Measurements from ENCODE around the gene TSHZ2. TPM values are rescaled to one million over a fixed set of nuclear protein-coding genes. Genes with fewer than 3 reads are reported as not detected.

TSHZ2 gene
- total RNA-seq, 1 experiment from 2014 or later = 0.20 TPM

GRCh38 chr20:53077373-53078205, 105.4 kb downstream of the TSHZ2 start:
- Mint-ChIP-seq H3K4me1 (peaks cover 15% of the 10 kb centered on the region), H3K36me3 (no peaks in the 10 kb centered on the region), H3K4me3 (no peak overlapping the region), H3K27ac (no peak overlapping the region), H3K27me3 (ENCODE audit: low read depth) (no peaks in the 10 kb centered on the region), H3K9me3 (no peaks in the 10 kb centered on the region)
- POLR2A ChIA-PET = no interaction called here
- CTCF ChIA-PET = interaction anchor here (0.6 to 0.7 kb wide), 2 partner anchors 57 to 424 kb away, joined by 3 read pairs; no protein-coding TSS in a partner anchor
- DNase-seq (ENCODE audit: low spot score) (no peak), ATAC-seq (no peak)
- TF ChIP-seq ZNF671 (CRISPR knock-in tag; IDR thresholded peaks at IDR 0.05) = no peak
- no peak for TF ChIP-seq SOX15 (CRISPR knock-in tag; IDR thresholded peaks at IDR 0.05)
- no peak for TF ChIP-seq ARID4B (CRISPR knock-in tag; IDR thresholded peaks at IDR 0.05; ENCODE audit: borderline replicate concordance)
- TF ChIP-seq ATF6 (CRISPR knock-in tag; IDR thresholded peaks at IDR 0.05) = no peak
- no peak for TF ChIP-seq NR3C1 (CRISPR knock-in tag; conservative IDR thresholded peaks at IDR 0.05; ENCODE audit: low read depth)
- TF ChIP-seq STAT6 (CRISPR knock-in tag; conservative IDR thresholded peaks at IDR 0.05; ENCODE audit: low read depth) = no peak
- TF ChIP-seq E2F5 (CRISPR knock-in tag; IDR thresholded peaks at IDR 0.05) = no peak
- TF ChIP-seq GABPB1 (CRISPR knock-in tag; IDR thresholded peaks at IDR 0.05) = peak; percentile 88
- TF ChIP-seq ZNF263 (CRISPR knock-in tag; IDR thresholded peaks at IDR 0.05; ENCODE audit: low read depth) = no peak

- POLR2A ChIA-PET = no interaction called here
- H3K9me3 Mint-ChIP-seq = no peaks in the 10 kb centered on the region
- ATAC-seq = no peak
- H3K27ac Mint-ChIP-seq = no peak overlapping the region
- DNase-seq (ENCODE audit: low spot score) = no peak
- CTCF ChIA-PET = no interaction called here
- no peaks in the 10 kb centered on the region for H3K36me3 Mint-ChIP-seq
- no peaks in the 10 kb centered on the region for H3K27me3 Mint-ChIP-seq (ENCODE audit: low read depth)
- no peak overlapping the region for H3K4me3 Mint-ChIP-seq
- H3K4me1 Mint-ChIP-seq = peaks cover 17% of the 10 kb centered on the region
- TF ChIP-seq ZNF425 (CRISPR knock-in tag; conservative IDR thresholded peaks at IDR 0.05) (no peak), CBFB (CRISPR knock-in tag; IDR thresholded peaks at IDR 0.05; ENCODE audit: low read depth) (no peak), ZNF121 (CRISPR knock-in tag; IDR thresholded peaks at IDR 0.05) (no peak), CTCF (IDR thresholded peaks at IDR 0.05) (no peak), ZNF396 (CRISPR knock-in tag; IDR thresholded peaks at IDR 0.05; ENCODE audit: borderline replicate concordance) (no peak), USF1 (CRISPR knock-in tag; IDR thresholded peaks at IDR 0.05) (no peak), GRHL2 (CRISPR knock-in tag; IDR thresholded peaks at IDR 0.05; ENCODE audit: insufficient replicate concordance, severe bottlenecking) (no peak), SMAD4 (CRISPR knock-in tag; IDR thresholded peaks at IDR 0.05) (no peak), IRF2 (CRISPR knock-in tag; IDR thresholded peaks at IDR 0.05; ENCODE audit: borderline replicate concordance, low read depth) (no peak)
These were observed 106.6 kb downstream of the TSHZ2 start for GRCh38 chr20:53078761-53079160.

All from WTC11 (cell line).